Fibroblast of the aortic adventitia (primary cell): Measurements from ENCODE around the gene MAVS. TPM values are rescaled to one million over a fixed set of nuclear protein-coding genes. Genes with fewer than 3 reads are reported as not detected.
A peak's percentile ranks its signal among the peaks of the same experiment; 100 is the strongest.

Experiments used
- DNase-seq: peaks from one replicate; pipeline ENCODE4 v3.0.0-alpha.2; 2010; ENCODE audit warnings: low read depth
- H3K4me3 ChIP-seq: 2 replicates; pipeline ENCODE4 v1.5.1; 2011; ENCODE audit warnings: low read depth, mild to moderate bottlenecking, control low read depth, low read length, moderate library complexity
- CTCF ChIP-seq: IDR thresholded peaks from 2 replicates; pipeline ENCODE4 v1.5.1; 2011; ENCODE audit warnings: mild to moderate bottlenecking, low read length, control low read depth, inconsistent platforms; ENCODE audit not compliant: insufficient read depth
- total RNA-seq: library from RNA; depleted of rRNA; stranded (reverse); fragments of >200 nt; gene quantifications from 2 replicates; pipeline ENCODE4 v1.2.3, GENCODE V29; 2012; ENCODE audit warnings: low replicate concordance

MAVS gene
- 16.4 and 23.7 TPM in 2 replicates for total RNA-seq

- H3K4me3 ChIP-seq = peak within 1 kb of the TSS; percentile 85
- peak; percentile 67 for DNase-seq
- TF ChIP-seq CTCF = no peak
Observed at GRCh38 chr20:3846740-3847428, at the start of gene MAVS. Gene MAVS, plus strand, starts transcription at chr20:3846834. Its CDS starts 7,791 bp downstream, at chr20:3854625.

GRCh38 chr20:3797226-3797545 lies 49.4 kb upstream of the MAVS start:
- DNase-seq = no peak
- no peak for TF ChIP-seq CTCF

GRCh38 chr20:3797592-3798372 lies 48.9 kb upstream of the MAVS start:
- TF ChIP-seq CTCF = no peak
- H3K4me3 ChIP-seq = peak overlapping the region; percentile 96
- no peak for DNase-seq

More at GRCh38 chr20:3797226-3797545, 49.4 kb upstream of the MAVS start:
- H3K4me3 ChIP-seq = peak overlapping the region; percentile 96

- H3K4me3 ChIP-seq = peak overlapping the region; percentile 96
- no peak for DNase-seq
- TF ChIP-seq CTCF = no peak
Observed at GRCh38 chr20:3798373-3798768, 48.3 kb upstream of the MAVS start.

GRCh38 chr20:3798908-3799248 lies 47.8 kb upstream of the MAVS start:
- no peak for DNase-seq
- TF ChIP-seq CTCF = no peak
- H3K4me3 ChIP-seq = peak overlapping the region; percentile 96

- TF ChIP-seq CTCF = no peak
- H3K4me3 ChIP-seq = peak overlapping the region; percentile 28
- DNase-seq = no peak
Observed at GRCh38 chr20:3800256-3800877, 46.3 kb upstream of the MAVS start.
